Mucosa of descending colon (tissue), 3 donors: ENCODE measurements around the gene PACRG. TPM values are rescaled to one million over a fixed set of nuclear protein-coding genes. Genes with fewer than 3 reads are reported as not detected.

Experiments used
- ATAC-seq: fragments of 200-7000 bp; cut with Tn5 transposase; one replicate; pipeline ENCODE4 v1.9.1; 2020; ENCODE audit warnings: mild to moderate bottlenecking, moderate library complexity
- DNase-seq, 3 donors: peaks; one replicate each; pipeline ENCODE4 v3.0.0-alpha.2; 2020
- H3K36me3 ChIP-seq: fragments of 200-600 bp; one replicate; pipeline ENCODE4 v1.8.0; 2021; ENCODE audit warnings: low read depth, mild to moderate bottlenecking
- H3K4me1 ChIP-seq: fragments of 200-600 bp; one replicate; pipeline ENCODE4 v1.8.0; 2021; ENCODE audit warnings: low read depth, mild to moderate bottlenecking
- H3K4me3 ChIP-seq: fragments of 200-600 bp; one replicate; pipeline ENCODE4 v1.8.0; 2021; ENCODE audit warnings: mild to moderate bottlenecking
- H3K9me3 ChIP-seq: fragments of 200-600 bp; one replicate; pipeline ENCODE4 v1.8.0; 2021; ENCODE audit warnings: mild to moderate bottlenecking
- CTCF ChIP-seq: fragments of 200-600 bp; IDR thresholded peaks from one replicate; pipeline ENCODE4 v1.8.0; 2022; ENCODE audit warnings: antibody characterized with exemption, mild to moderate bottlenecking
- intact Hi-C, 2 donors: fragments of 100-400 bp; cut with DNase I in 1 of 2; cut with micrococcal nuclease in 1 of 2; formaldehyde crosslinking; loops; one replicate each; pipeline versions ENCODE4 v1.11.0 to v1.11.1; 2022; cut with DNase I, micrococcal nuclease
- total RNA-seq, 3 donors: library from RNA; stranded (reverse); fragmentation: NEBNext Ultra II Directional in 2 of 3; extraction: Animal tissue kit (Norgen Biotek cat#: 25700) in 2 of 3; gene quantifications; one replicate each; pipeline versions ENCODE4 v1.2.1 to v1.2.4, GENCODE V29; 2021 to 2023
- donor health status: DM: no; HTN: no; CAD: no; lungs with moderate emphysema.
- donor health status: DM: no; HTN: no; CAD: no.
- donor health status: DM: no; HTN: yes; CAD: no.

The PACRG gene
- total RNA-seq, 3 donors from 2014 or later, result 1.1 to 1.5 (median 1.3) TPM

GRCh38 chr6:163207431-163208383 lies 479.9 kb downstream of the PACRG start:
- no peak for ATAC-seq

GRCh38 chr6:163209005-163209404 lies 481.2 kb downstream of the PACRG start:
- DNase-seq (no peak), ATAC-seq (no peak)
- Histone ChIP-seq H3K36me3 (no peaks in the 10 kb centered on the region), H3K4me3 (no peak overlapping the region), H3K4me1 (no peaks in the 10 kb centered on the region), H3K9me3 (peaks cover 13% of the 10 kb centered on the region)
- intact Hi-C loops, result no loop called here
- no peak for TF ChIP-seq CTCF

More at GRCh38 chr6:163207431-163208383, 479.9 kb downstream of the PACRG start:
- intact Hi-C loops, result no loop called here
- peaks cover 9% of the 10 kb centered on the region for H3K9me3 ChIP-seq
- H3K36me3 ChIP-seq, result no peaks in the 10 kb centered on the region
- H3K4me3 ChIP-seq, result no peak overlapping the region
- no peaks in the 10 kb centered on the region for H3K4me1 ChIP-seq
- no peak for TF ChIP-seq CTCF
- DNase-seq, result no peak

- Histone ChIP-seq H3K4me3 (no peak overlapping the region), H3K9me3 (peaks cover 14% of the 10 kb centered on the region), H3K4me1 (no peaks in the 10 kb centered on the region), H3K36me3 (no peaks in the 10 kb centered on the region)
- no peak for DNase-seq
- no peak for ATAC-seq
- no peak for TF ChIP-seq CTCF
- intact Hi-C loops, result loop anchor here in 1 of 2 donors (5.0 kb wide), 1 partner anchor 160 kb away; no protein-coding TSS in a partner anchor
These were observed 484.3 kb downstream of the PACRG start for GRCh38 chr6:163212123-163212522.

GRCh38 chr6:163214259-163214658 lies 486.5 kb downstream of the PACRG start:
- TF ChIP-seq CTCF, result no peak
- intact Hi-C loops, result loop anchor here in 1 of 2 donors (5.0 kb wide), 1 partner anchor 158 kb away; no protein-coding TSS in a partner anchor
- ATAC-seq (no peak), DNase-seq (no peak)
- Histone ChIP-seq H3K9me3 (peaks cover 14% of the 10 kb centered on the region), H3K4me1 (no peaks in the 10 kb centered on the region), H3K36me3 (no peaks in the 10 kb centered on the region), H3K4me3 (no peak overlapping the region)

- no peak for DNase-seq
- Histone ChIP-seq H3K4me3 (no peak overlapping the region), H3K36me3 (no peaks in the 10 kb centered on the region), H3K9me3 (peaks cover 13% of the 10 kb centered on the region), H3K4me1 (no peaks in the 10 kb centered on the region)
- TF ChIP-seq CTCF, result no peak
- no peak for ATAC-seq
- intact Hi-C loops, result no loop called here
These were observed 490.7 kb downstream of the PACRG start for GRCh38 chr6:163218361-163218894.
